Breast epithelium (tissue), 4 donors: Measurements from ENCODE around the gene NANOG. TPM values are rescaled to one million over a fixed set of nuclear protein-coding genes. Genes with fewer than 3 reads are reported as not detected.
"Not testable (repeated sequence)": the region's sequence is repeated elsewhere in the genome, so short reads cannot be mapped to it uniquely, and the experiment has no call there.

Experiments
- DNase-seq, 2 donors: peaks; one replicate each; pipeline ENCODE4 v3.0.0-alpha.2; 2019; ENCODE audit warnings: low spot score in 2 of 2
- H3K27ac ChIP-seq, 2 donors: fragments of 200-600 bp; sonication (generic) in 1 of 2; one replicate each; pipeline ENCODE4 v1.5.1; 2016 to 2019; ENCODE audit warnings: mild to moderate bottlenecking in 1 of 2
- H3K27me3 ChIP-seq, 2 donors: fragments of 200-600 bp; sonication (generic) in 1 of 2; one replicate each; pipeline versions ENCODE4 v1.5.1 to v1.6.0; 2017 to 2019; ENCODE audit warnings: control low read depth in 1 of 2, mild to moderate bottlenecking in 1 of 2
- H3K36me3 ChIP-seq: fragments of 200-600 bp; one replicate; pipeline ENCODE4 v1.5.1; 2019
- H3K4me1 ChIP-seq, 2 donors: fragments of 200-600 bp; sonication (generic); one replicate each; pipeline ENCODE4 v1.5.1; 2016 to 2019; ENCODE audit warnings: control low read depth in 1 of 2
- H3K4me3 ChIP-seq, 3 donors: fragments of 200-600 bp; sonication (generic); 1 replicate in 2 of 3; 2 replicates in 1 of 3; pipeline ENCODE4 v1.5.1; 2016 to 2019; ENCODE audit warnings: mild to moderate bottlenecking in 3 of 3, moderate library complexity in 2 of 3
- H3K9me3 ChIP-seq, 2 donors: fragments of 200-600 bp; sonication (generic) in 1 of 2; one replicate each; pipeline ENCODE4 v1.5.1; 2016 to 2019; ENCODE audit warnings: control low read depth in 1 of 2
- POLR2A ChIP-seq: fragments of 450-650 bp; IDR thresholded peaks from one replicate; pipeline ENCODE4 v1.6.1; 2016; ENCODE audit warnings: antibody characterized with exemption, mild to moderate bottlenecking, moderate library complexity
- POLR2AphosphoS5 ChIP-seq, 3 donors: sonication (generic); formaldehyde crosslinking; IDR thresholded peaks; one replicate each; pipeline ENCODE4 v1.6.1; 2017; ENCODE audit warnings: antibody characterized with exemption in 3 of 3
- intact Hi-C: fragments of 100-400 bp; cut with DNase I; formaldehyde crosslinking; loops from one replicate; pipeline ENCODE4 v1.15.1; 2023; ENCODE audit warnings: low total_unique reads
- total RNA-seq, 3 donors: library from RNA; depleted of rRNA; stranded (reverse); fragments of >200 nt; gene quantifications; one replicate each; pipeline ENCODE4 v1.1.0, GENCODE V29; 2016
- TF ChIP-seq, protein P1 (sequence below), 3 donors: fragments of 450-650 bp; IDR thresholded peaks; one replicate each; pipeline ENCODE4 v1.5.1; 2016 to 2017; ENCODE audit warnings: antibody characterized with exemption in 3 of 3, mild to moderate bottlenecking in 3 of 3, moderate library complexity in 3 of 3

Gene NANOG
- total RNA-seq, 3 donors from 2014 or later, result 0.15 to 0.32 TPM; not detected in 1

DNA sequence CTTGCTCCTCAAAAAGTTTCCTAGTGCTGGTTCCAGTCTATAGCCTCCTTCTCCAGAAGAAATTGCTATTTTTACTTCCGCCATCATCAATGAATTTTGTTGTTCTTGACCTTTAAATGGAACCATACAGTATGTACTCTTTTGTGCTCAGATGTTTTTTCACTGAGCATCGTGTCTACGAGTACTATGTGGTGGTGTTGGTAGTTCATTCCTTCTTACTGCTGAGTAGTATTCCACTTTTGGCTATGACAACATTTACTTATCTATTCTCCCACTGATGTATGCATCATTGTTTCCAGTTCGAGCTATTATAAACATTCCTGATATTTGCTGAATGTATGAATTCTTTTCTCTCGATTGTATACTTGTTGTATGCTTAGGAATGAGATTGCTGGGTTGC, 54.9 kb downstream of the NANOG start:
- H3K36me3 ChIP-seq, result no peaks in the 10 kb centered on the region
- TF ChIP-seq POLR2AphosphoS5 (IDR thresholded peaks at IDR 0.05) (no peak), POLR2A (no peak)
- TF ChIP-seq, protein P1, sequence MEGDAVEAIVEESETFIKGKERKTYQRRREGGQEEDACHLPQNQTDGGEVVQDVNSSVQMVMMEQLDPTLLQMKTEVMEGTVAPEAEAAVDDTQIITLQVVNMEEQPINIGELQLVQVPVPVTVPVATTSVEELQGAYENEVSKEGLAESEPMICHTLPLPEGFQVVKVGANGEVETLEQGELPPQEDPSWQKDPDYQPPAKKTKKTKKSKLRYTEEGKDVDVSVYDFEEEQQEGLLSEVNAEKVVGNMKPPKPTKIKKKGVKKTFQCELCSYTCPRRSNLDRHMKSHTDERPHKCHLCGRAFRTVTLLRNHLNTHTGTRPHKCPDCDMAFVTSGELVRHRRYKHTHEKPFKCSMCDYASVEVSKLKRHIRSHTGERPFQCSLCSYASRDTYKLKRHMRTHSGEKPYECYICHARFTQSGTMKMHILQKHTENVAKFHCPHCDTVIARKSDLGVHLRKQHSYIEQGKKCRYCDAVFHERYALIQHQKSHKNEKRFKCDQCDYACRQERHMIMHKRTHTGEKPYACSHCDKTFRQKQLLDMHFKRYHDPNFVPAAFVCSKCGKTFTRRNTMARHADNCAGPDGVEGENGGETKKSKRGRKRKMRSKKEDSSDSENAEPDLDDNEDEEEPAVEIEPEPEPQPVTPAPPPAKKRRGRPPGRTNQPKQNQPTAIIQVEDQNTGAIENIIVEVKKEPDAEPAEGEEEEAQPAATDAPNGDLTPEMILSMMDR (IDR thresholded peaks at IDR 0.05), result no peak
- H3K27me3 ChIP-seq, result no peaks in the 10 kb centered on the region
- no peak overlapping the region for H3K27ac ChIP-seq
- H3K9me3 ChIP-seq, result no peaks in the 10 kb centered on the region
- DNase-seq, result no peak
- H3K4me1 ChIP-seq, result no peaks in the 10 kb centered on the region
- intact Hi-C loops, result no loop called here
- no peak overlapping the region for H3K4me3 ChIP-seq

DNA sequence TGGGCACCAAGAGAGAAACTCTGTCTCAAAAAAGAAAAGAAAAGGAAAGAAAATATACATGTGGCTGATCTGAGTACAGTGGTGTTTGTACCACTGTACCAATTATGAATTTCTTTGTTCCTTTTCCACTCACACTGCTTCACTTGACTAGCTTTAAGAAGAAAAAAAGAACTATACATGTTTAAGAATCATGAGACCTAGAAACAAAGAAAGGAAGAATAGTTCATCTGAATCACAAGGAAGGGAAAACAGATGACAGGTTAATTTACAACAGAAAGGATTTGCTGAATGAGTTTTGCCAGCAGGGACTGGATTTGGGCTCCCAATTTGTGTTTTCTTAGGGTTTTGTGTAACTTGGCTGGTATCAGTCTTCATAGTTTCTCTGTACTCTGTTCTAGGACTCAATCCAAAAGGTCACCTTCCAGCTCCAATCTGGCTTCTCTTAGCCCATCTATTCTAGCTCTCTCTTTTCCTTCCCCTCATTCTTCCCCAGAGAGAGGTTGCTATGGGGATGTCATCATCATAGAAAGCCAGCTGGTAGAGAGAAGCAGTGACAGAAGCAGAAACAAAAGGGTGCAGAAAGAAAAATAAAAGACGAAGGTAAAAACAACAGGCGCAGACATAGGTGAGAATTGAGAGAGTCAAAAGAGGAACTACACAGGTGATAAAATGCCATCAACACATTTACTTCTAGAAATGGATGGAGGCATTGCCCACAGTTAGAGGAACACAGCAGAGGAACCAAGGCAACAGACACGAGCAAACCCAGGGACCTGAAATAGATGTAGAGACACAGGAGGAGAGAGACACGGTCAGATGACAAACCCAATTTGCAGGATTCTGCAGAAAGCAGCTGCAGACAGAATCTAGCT, 58.3 kb downstream of the NANOG start:
- H3K4me3 ChIP-seq, H3K4me1 ChIP-seq, H3K36me3 ChIP-seq, intact Hi-C loops, H3K9me3 ChIP-seq, DNase-seq, H3K27ac ChIP-seq, H3K27me3 ChIP-seq: not testable (repeated sequence)

DNA sequence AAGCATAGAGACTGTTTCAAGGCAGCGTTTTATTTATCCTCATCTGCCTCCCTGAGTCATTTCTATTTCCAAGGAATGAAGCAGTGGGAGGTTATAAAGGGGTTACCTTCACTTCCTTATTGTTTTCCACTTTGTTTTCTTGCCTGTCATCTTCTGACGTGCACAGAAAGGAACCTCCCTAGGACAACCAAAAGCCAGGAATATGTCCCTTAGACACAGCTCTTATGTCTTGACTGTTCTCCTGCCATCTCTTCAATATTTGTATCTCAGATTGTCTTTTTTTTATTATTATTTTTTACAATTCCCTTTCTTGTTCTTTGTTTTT, 58.9 kb downstream of the NANOG start:
- H3K27me3 ChIP-seq, H3K27ac ChIP-seq, H3K4me1 ChIP-seq, H3K9me3 ChIP-seq, H3K36me3 ChIP-seq, DNase-seq, H3K4me3 ChIP-seq, intact Hi-C loops: not testable (repeated sequence)

Other genes with a start within 250 kb of the NANOG start
- not detected for gene APOBEC1, start 123.5 kb upstream of the NANOG start, total RNA-seq
- gene GDF3, start 93.6 kb upstream of the NANOG start, total RNA-seq, result under 1 TPM in 1 of 3 donors, not detected in 2; 0.33 TPM
- gene DPPA3, start 78.0 kb upstream of the NANOG start, total RNA-seq, result not detected
- not detected for gene CLEC4C, start 42.0 kb upstream of the NANOG start, total RNA-seq
- gene NANOGNB, start 24.2 kb upstream of the NANOG start, total RNA-seq, result not detected
- 1 to 10 TPM in 1 of 3 donors, not detected in 2; 2.7 TPM for gene SLC2A14, start 83.5 kb downstream of the NANOG start, total RNA-seq
- gene SLC2A3, start 146.8 kb downstream of the NANOG start, total RNA-seq, result 10 to 100 TPM; 28.2 to 47.9 (median 45.8) TPM
- gene FOXJ2, start 243.3 kb downstream of the NANOG start, total RNA-seq, result 10 to 100 TPM; 11.1 to 14.2 (median 13.4) TPM